ENCODE data around the gene PNPLA2.

- TF ChIP-seq, protein P1, sequence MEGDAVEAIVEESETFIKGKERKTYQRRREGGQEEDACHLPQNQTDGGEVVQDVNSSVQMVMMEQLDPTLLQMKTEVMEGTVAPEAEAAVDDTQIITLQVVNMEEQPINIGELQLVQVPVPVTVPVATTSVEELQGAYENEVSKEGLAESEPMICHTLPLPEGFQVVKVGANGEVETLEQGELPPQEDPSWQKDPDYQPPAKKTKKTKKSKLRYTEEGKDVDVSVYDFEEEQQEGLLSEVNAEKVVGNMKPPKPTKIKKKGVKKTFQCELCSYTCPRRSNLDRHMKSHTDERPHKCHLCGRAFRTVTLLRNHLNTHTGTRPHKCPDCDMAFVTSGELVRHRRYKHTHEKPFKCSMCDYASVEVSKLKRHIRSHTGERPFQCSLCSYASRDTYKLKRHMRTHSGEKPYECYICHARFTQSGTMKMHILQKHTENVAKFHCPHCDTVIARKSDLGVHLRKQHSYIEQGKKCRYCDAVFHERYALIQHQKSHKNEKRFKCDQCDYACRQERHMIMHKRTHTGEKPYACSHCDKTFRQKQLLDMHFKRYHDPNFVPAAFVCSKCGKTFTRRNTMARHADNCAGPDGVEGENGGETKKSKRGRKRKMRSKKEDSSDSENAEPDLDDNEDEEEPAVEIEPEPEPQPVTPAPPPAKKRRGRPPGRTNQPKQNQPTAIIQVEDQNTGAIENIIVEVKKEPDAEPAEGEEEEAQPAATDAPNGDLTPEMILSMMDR (IDR thresholded peaks at IDR 0.05): no peak
- no peak for TF ChIP-seq EZH2phosphoT487 (IDR thresholded peaks at IDR 0.05)
Measured at GRCh38 chr11:870127-870413, 51.4 kb downstream of the PNPLA2 start.
